PC-3 (cell line): ENCODE measurements around the gene CLIC5.

Experiments
- EZH2 ChIP-seq: fragments of 300-600 bp; sonication (generic); IDR thresholded peaks from one replicate; pipeline ENCODE4 v1.6.1; 2017; ENCODE audit warnings: antibody characterized with exemption, mild to moderate bottlenecking, low read length; ENCODE audit not compliant: unreplicated experiment
- EZH2phosphoT487 ChIP-seq: fragments of 300-600 bp; sonication (generic); IDR thresholded peaks from 2 replicates; pipeline ENCODE4 v1.6.1; 2018; ENCODE audit warnings: mild to moderate bottlenecking, antibody characterized with exemption, low read length, borderline replicate concordance
- TF ChIP-seq, protein P1 (sequence below): fragments of 300-600 bp; sonication (generic); conservative IDR thresholded peaks from 2 replicates; pipeline ENCODE4 v1.5.1; 2017; ENCODE audit warnings: antibody characterized with exemption, low read depth, mild to moderate bottlenecking, low read length

GRCh38 chr6:45965007-45965406 is 50.7 kb downstream of the CLIC5 start:
- TF ChIP-seq, protein P1, sequence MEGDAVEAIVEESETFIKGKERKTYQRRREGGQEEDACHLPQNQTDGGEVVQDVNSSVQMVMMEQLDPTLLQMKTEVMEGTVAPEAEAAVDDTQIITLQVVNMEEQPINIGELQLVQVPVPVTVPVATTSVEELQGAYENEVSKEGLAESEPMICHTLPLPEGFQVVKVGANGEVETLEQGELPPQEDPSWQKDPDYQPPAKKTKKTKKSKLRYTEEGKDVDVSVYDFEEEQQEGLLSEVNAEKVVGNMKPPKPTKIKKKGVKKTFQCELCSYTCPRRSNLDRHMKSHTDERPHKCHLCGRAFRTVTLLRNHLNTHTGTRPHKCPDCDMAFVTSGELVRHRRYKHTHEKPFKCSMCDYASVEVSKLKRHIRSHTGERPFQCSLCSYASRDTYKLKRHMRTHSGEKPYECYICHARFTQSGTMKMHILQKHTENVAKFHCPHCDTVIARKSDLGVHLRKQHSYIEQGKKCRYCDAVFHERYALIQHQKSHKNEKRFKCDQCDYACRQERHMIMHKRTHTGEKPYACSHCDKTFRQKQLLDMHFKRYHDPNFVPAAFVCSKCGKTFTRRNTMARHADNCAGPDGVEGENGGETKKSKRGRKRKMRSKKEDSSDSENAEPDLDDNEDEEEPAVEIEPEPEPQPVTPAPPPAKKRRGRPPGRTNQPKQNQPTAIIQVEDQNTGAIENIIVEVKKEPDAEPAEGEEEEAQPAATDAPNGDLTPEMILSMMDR, result no peak
- TF ChIP-seq EZH2, result no peak
- TF ChIP-seq EZH2phosphoT487, result no peak
